Esophagus muscularis mucosa (tissue), 4 donors: ENCODE results near the gene PET100.

Source experiments
- EP300 ChIP-seq: sonication (generic); formaldehyde crosslinking; IDR thresholded peaks from one replicate; pipeline ENCODE4 v1.6.1; 2017; ENCODE audit warnings: antibody characterized with exemption
- POLR2AphosphoS5 ChIP-seq, 2 donors: sonication (generic); formaldehyde crosslinking; IDR thresholded peaks; one replicate each; pipeline ENCODE4 v1.6.1; 2017; ENCODE audit warnings: antibody characterized with exemption in 2 of 2
- TF ChIP-seq, protein P1 (sequence below), 3 experiments: fragments of 200-600 bp in 2 of 3; fragments of 450-650 bp in 1 of 3; sonication (generic) in 2 of 3; IDR thresholded peaks; one replicate each; pipeline ENCODE4 v1.5.1; 2017 to 2019; ENCODE audit warnings: antibody characterized with exemption in 3 of 3, mild to moderate bottlenecking in 2 of 3, moderate library complexity in 1 of 3

DNA sequence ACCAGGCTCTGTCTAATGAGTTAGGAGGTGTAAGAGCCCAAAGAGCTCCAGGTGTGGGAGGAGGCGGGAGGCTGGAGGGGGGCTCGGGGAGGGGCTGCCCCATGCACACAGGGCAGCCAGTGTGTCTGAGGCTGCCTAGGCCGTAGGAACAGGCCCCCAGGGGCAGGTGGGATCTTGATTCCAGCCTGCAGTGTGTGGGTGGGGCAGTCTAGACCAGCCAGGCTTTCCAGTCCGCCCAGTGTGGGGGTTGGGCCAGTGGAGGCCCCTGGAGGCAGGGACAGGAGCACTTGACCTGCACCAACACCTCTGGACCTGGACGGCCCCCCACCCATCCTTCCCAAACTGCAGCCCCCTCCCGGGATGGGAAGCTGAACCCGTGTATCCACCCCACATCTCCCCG, 39.3 kb upstream of the PET100 start:
- TF ChIP-seq, protein P1, sequence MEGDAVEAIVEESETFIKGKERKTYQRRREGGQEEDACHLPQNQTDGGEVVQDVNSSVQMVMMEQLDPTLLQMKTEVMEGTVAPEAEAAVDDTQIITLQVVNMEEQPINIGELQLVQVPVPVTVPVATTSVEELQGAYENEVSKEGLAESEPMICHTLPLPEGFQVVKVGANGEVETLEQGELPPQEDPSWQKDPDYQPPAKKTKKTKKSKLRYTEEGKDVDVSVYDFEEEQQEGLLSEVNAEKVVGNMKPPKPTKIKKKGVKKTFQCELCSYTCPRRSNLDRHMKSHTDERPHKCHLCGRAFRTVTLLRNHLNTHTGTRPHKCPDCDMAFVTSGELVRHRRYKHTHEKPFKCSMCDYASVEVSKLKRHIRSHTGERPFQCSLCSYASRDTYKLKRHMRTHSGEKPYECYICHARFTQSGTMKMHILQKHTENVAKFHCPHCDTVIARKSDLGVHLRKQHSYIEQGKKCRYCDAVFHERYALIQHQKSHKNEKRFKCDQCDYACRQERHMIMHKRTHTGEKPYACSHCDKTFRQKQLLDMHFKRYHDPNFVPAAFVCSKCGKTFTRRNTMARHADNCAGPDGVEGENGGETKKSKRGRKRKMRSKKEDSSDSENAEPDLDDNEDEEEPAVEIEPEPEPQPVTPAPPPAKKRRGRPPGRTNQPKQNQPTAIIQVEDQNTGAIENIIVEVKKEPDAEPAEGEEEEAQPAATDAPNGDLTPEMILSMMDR (IDR thresholded peaks at IDR 0.05): no peak
- no peak for TF ChIP-seq POLR2AphosphoS5 (IDR thresholded peaks at IDR 0.05)
- no peak for TF ChIP-seq EP300
